ENCODE results near the gene TFR2. TPM values are rescaled to one million over a fixed set of nuclear protein-coding genes. Genes with fewer than 3 reads are reported as not detected.

TFR2 gene
- total and polyA plus RNA-seq, 2 of the 13 experiments (the other 11 are each of a cell fraction or from before 2014, with no cell fraction given), result 36.9 to 64.2 TPM

- TF ChIP-seq KLF12 (CRISPR knock-in tag; IDR thresholded peaks at IDR 0.05; ENCODE audit: borderline replicate concordance) (0 out of 2 replicates have a peak, but pooled peaks have one; percentile 68), HDAC1 (CRISPR knock-in tag; IDR thresholded peaks at IDR 0.05) (peak; percentile 26; the same call in 1 of the 2 replicates), ZNF784 (CRISPR knock-in tag; IDR thresholded peaks at IDR 0.05; ENCODE audit: borderline replicate concordance) (0 out of 2 replicates have a peak, but pooled peaks have one; percentile 15), SAP130 (CRISPR knock-in tag; IDR thresholded peaks at IDR 0.05; ENCODE audit: low read depth) (peak; percentile 55; the same call in 1 of the 2 replicates), ZNF616 (CRISPR knock-in tag; IDR thresholded peaks at IDR 0.05; ENCODE audit: low read depth) (no peak), KDM4B (CRISPR knock-in tag; IDR thresholded peaks at IDR 0.05) (no peak), MZF1 (CRISPR knock-in tag; IDR thresholded peaks at IDR 0.05; ENCODE audit: borderline replicate concordance) (no peak), ZZZ3 (CRISPR knock-in tag; IDR thresholded peaks at IDR 0.05; ENCODE audit: borderline replicate concordance) (no peak), JUNB (CRISPR knock-in tag; IDR thresholded peaks at IDR 0.05; ENCODE audit: borderline replicate concordance) (no peak), ZNF383 (CRISPR knock-in tag; IDR thresholded peaks at IDR 0.05; ENCODE audit: borderline replicate concordance) (no peak), TBX2 (CRISPR knock-in tag; IDR thresholded peaks at IDR 0.05; ENCODE audit: borderline replicate concordance) (0 out of 2 replicates have a peak, but pooled peaks have one; percentile 34), RBFOX2 (IDR thresholded peaks at IDR 0.05; ENCODE audit: low read depth, low read length) (peak; percentile 63), ZNF552 (CRISPR knock-in tag; IDR thresholded peaks at IDR 0.05; ENCODE audit: borderline replicate concordance) (no peak), MNT (IDR thresholded peaks at IDR 0.05) (no peak), ZNF124 (CRISPR knock-in tag; IDR thresholded peaks at IDR 0.05) (no peak), SIN3B (IDR thresholded peaks at IDR 0.05; ENCODE audit: low read length) (no peak), SPEN (CRISPR knock-in tag; IDR thresholded peaks at IDR 0.05; ENCODE audit: low read depth) (no peak), SNRNP70 (IDR thresholded peaks at IDR 0.05; ENCODE audit: low read depth, low read length) (no peak), ZNF441 (CRISPR knock-in tag; IDR thresholded peaks at IDR 0.05; ENCODE audit: borderline replicate concordance) (0 out of 2 replicates have a peak, but pooled peaks have one; percentile 22), MXD4 (CRISPR knock-in tag; IDR thresholded peaks at IDR 0.05) (no peak), ZNF891 (CRISPR knock-in tag; IDR thresholded peaks at IDR 0.05) (no peak), TBP (CRISPR knock-in tag; IDR thresholded peaks at IDR 0.05) (no peak), SALL2 (CRISPR knock-in tag; IDR thresholded peaks at IDR 0.05) (no peak), SOX5 (CRISPR knock-in tag; IDR thresholded peaks at IDR 0.05; ENCODE audit: borderline replicate concordance) (no peak), HES4 (CRISPR knock-in tag; IDR thresholded peaks at IDR 0.05; ENCODE audit: borderline replicate concordance) (peak; percentile 72; the same call in 1 of the 2 replicates), MLX (CRISPR knock-in tag; IDR thresholded peaks at IDR 0.05) (no peak), MED8 (CRISPR knock-in tag; IDR thresholded peaks at IDR 0.05; ENCODE audit: insufficient replicate concordance) (no peak), YEATS2 (CRISPR knock-in tag; IDR thresholded peaks at IDR 0.05; ENCODE audit: borderline replicate concordance) (peak; percentile 51; the same call in 1 of the 2 replicates)
These were observed 1.2 kb upstream of the TFR2 start (continued) for GRCh38 chr7:100642534-100642907.
